Uterus (tissue), 2 donors: ENCODE measurements around the gene KRTAP2-3.

Experiments
- POLR2A ChIP-seq, 2 donors: fragments of 450-650 bp; IDR thresholded peaks; one replicate each; pipeline ENCODE4 v1.6.1; 2016; ENCODE audit warnings: antibody characterized with exemption in 2 of 2, mild to moderate bottlenecking in 1 of 2, moderate library complexity in 1 of 2
- TF ChIP-seq, protein P1 (sequence below), 4 experiments: fragments of 200-600 bp in 2 of 4; fragments of 450-650 bp in 2 of 4; sonication (generic) in 2 of 4; IDR thresholded peaks; one replicate each; pipeline ENCODE4 v1.5.1; 2016 to 2019; ENCODE audit warnings: antibody characterized with exemption in 4 of 4, mild to moderate bottlenecking in 2 of 4, moderate library complexity in 1 of 4

DNA sequence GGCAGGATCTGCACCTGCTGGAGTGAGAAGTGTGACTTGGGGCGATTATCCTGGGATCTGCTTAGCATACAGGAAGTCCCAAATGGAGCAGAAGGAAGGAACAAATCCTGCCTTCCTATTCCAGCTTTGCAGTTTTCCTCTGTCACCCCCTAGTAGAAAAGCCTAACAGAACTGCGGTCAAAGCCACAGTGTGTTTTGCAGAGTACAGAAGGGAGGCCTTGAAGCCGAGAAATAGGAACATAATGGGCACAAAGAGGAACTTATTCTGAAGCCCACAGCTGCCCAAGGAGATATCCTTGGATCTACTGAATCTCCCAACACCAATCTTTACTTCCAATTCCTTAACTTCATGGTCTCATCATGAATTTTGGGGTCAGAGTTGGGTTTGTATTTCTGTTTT lies 41.4 kb downstream of the KRTAP2-3 start:
- no peak for TF ChIP-seq POLR2A (IDR thresholded peaks at IDR 0.05)
- TF ChIP-seq, protein P1, sequence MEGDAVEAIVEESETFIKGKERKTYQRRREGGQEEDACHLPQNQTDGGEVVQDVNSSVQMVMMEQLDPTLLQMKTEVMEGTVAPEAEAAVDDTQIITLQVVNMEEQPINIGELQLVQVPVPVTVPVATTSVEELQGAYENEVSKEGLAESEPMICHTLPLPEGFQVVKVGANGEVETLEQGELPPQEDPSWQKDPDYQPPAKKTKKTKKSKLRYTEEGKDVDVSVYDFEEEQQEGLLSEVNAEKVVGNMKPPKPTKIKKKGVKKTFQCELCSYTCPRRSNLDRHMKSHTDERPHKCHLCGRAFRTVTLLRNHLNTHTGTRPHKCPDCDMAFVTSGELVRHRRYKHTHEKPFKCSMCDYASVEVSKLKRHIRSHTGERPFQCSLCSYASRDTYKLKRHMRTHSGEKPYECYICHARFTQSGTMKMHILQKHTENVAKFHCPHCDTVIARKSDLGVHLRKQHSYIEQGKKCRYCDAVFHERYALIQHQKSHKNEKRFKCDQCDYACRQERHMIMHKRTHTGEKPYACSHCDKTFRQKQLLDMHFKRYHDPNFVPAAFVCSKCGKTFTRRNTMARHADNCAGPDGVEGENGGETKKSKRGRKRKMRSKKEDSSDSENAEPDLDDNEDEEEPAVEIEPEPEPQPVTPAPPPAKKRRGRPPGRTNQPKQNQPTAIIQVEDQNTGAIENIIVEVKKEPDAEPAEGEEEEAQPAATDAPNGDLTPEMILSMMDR (IDR thresholded peaks at IDR 0.05) = no peak
